Progenitor cell of endocrine pancreas (in vitro differentiated cells): ENCODE measurements around the gene SRSF2. TPM values are rescaled to one million over a fixed set of nuclear protein-coding genes. Genes with fewer than 3 reads are reported as not detected.

ENCODE experiments used
- DNase-seq: peaks from one replicate; pipeline ENCODE4 v3.0.0; 2021; ENCODE audit warnings: low spot score; ENCODE audit not compliant: unreplicated experiment
- H3K27ac Mint-ChIP-seq: 2 replicates; pipeline ENCODE4 v1.8.0; 2021; ENCODE audit warnings: mild to moderate bottlenecking, moderate library complexity, mixed read lengths
- H3K27me3 Mint-ChIP-seq: 2 replicates; pipeline ENCODE4 v1.8.0; 2021; ENCODE audit warnings: mixed read lengths
- H3K36me3 Mint-ChIP-seq: 2 replicates; pipeline ENCODE4 v1.8.0; 2022; ENCODE audit warnings: mixed read lengths; ENCODE audit not compliant: insufficient read depth
- H3K4me1 Mint-ChIP-seq: 2 replicates; pipeline ENCODE4 v1.8.0; 2021; ENCODE audit warnings: low read depth, mixed read lengths
- H3K4me3 Mint-ChIP-seq: 2 replicates; pipeline ENCODE4 v1.8.0; 2021; ENCODE audit warnings: low read depth, mild to moderate bottlenecking, moderate library complexity, mixed read lengths
- H3K9me3 Mint-ChIP-seq: 2 replicates; pipeline ENCODE4 v1.8.0; 2021; ENCODE audit warnings: low read depth, mixed read lengths
- total RNA-seq: library from RNA; stranded (reverse); gene quantifications from 2 replicates; pipeline ENCODE4 v1.2.1, GENCODE V29; 2021
- TF ChIP-seq, protein P1 (sequence below): fragments of 200-600 bp; sonication (generic); IDR thresholded peaks from one replicate; pipeline ENCODE4 v1.5.0; 2021; ENCODE audit warnings: antibody characterized with exemption, mild to moderate bottlenecking; ENCODE audit not compliant: unreplicated experiment

SRSF2 gene
- total RNA-seq, 1 donor from 2014 or later: 265 TPM

DNA sequence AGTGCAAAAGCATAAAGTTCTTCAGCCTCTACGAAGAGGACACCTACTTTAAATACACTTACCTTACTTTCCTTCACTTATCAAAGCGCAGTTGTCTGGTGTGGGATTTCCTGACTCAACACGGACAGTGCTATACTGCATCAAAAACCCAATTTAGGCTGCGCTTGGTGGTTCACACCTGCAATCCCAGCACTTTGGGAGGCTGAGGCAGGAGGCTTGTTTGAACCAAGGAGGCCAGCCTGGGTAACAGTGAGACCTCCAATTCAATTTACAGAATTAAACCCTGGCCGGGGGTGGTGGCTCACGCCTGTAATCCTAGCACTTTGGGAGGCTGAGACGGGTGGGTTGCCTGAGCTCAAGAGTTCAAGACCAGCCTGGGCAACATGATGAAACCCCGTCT is 14.9 kb downstream of the SRSF2 start:
- Mint-ChIP-seq H3K36me3 (peaks cover 26% of the 10 kb centered on the region), H3K4me3 (no peak overlapping the region)

DNA sequence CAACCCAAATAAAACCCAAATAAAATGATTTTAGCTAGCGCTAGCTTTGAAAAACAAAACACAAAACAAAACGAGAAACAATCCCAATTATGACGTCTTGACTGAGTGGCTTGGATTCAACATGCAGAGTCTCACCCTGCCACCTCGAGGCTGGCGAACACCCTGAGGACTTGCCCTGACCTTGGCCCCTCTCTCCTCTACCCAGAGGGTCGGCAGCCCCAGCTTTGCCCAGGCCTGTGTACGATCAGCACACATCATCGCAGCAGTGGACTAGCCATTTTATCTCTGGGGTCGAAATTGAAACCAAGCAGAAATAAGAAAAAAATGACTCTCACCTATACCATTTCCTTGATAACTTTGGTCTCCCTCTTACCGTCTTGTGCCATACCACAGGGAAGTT is 15.7 kb downstream of the SRSF2 start:
- Mint-ChIP-seq H3K4me3 (no peak overlapping the region), H3K27ac (no peak overlapping the region), H3K36me3 (peaks cover 27% of the 10 kb centered on the region), H3K4me1 (peaks cover 8% of the 10 kb centered on the region), H3K9me3 (no peaks in the 10 kb centered on the region), H3K27me3 (no peaks in the 10 kb centered on the region)
- TF ChIP-seq, protein P1, sequence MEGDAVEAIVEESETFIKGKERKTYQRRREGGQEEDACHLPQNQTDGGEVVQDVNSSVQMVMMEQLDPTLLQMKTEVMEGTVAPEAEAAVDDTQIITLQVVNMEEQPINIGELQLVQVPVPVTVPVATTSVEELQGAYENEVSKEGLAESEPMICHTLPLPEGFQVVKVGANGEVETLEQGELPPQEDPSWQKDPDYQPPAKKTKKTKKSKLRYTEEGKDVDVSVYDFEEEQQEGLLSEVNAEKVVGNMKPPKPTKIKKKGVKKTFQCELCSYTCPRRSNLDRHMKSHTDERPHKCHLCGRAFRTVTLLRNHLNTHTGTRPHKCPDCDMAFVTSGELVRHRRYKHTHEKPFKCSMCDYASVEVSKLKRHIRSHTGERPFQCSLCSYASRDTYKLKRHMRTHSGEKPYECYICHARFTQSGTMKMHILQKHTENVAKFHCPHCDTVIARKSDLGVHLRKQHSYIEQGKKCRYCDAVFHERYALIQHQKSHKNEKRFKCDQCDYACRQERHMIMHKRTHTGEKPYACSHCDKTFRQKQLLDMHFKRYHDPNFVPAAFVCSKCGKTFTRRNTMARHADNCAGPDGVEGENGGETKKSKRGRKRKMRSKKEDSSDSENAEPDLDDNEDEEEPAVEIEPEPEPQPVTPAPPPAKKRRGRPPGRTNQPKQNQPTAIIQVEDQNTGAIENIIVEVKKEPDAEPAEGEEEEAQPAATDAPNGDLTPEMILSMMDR: no peak
- DNase-seq: no peak

More for the DNA sequence above, 14.9 kb downstream of the SRSF2 start:
- no peak for DNase-seq
- Mint-ChIP-seq H3K27ac (no peak overlapping the region), H3K4me1 (peaks cover 8% of the 10 kb centered on the region), H3K27me3 (no peaks in the 10 kb centered on the region), H3K9me3 (no peaks in the 10 kb centered on the region)
- TF ChIP-seq, protein P1: no peak

DNA sequence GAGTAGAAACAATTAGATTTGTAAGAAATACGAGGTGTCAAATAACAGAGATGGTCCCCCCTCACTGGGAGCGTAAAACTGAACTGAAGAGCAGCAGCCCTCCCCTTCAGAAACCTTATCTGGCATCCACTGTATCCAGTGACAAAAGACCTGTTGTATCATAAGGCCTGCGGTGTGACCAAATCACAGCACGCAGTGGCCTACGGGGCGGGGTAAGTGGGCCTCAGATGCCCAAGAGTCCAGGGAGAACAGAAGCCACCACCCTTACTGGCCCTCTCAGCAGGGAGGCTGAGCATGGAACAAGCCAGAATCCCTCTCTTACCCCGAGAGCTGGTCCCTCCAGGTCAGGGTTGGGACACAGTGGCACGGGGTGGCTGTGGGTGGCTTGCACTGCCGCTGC is 16.2 kb downstream of the SRSF2 start:
- TF ChIP-seq, protein P1: no peak

DNA sequence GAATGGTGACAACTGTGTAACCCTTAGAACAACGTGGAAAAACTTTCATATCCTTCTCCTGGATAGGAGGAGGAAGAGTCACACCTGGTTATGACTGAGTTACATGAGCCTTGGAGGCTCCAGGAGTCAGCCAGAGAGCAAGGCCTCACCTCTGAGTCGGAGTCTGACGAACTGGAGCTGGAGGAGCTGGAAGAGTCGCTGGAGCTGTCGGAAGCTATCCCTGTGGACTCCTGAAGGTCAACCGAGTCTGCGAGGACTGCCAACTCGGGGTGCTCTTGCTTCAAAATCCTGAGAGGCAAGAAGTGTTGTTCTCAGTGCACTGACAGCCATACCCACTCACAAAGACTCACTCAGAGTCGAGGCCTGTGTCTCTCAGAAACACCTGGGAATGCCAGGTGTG is 16.9 kb downstream of the SRSF2 start:
- H3K27ac Mint-ChIP-seq: no peak overlapping the region
- H3K4me1 Mint-ChIP-seq: peaks cover 2% of the 10 kb centered on the region
- H3K9me3 Mint-ChIP-seq: no peaks in the 10 kb centered on the region
- H3K27me3 Mint-ChIP-seq: no peaks in the 10 kb centered on the region
- H3K4me3 Mint-ChIP-seq: no peak overlapping the region
- TF ChIP-seq, protein P1: no peak
- DNase-seq: no peak
- H3K36me3 Mint-ChIP-seq: peaks cover 29% of the 10 kb centered on the region

More for the DNA sequence above, 16.2 kb downstream of the SRSF2 start:
- Mint-ChIP-seq H3K9me3 (no peaks in the 10 kb centered on the region), H3K4me3 (no peak overlapping the region), H3K4me1 (peaks cover 8% of the 10 kb centered on the region), H3K36me3 (peaks cover 27% of the 10 kb centered on the region), H3K27me3 (no peaks in the 10 kb centered on the region), H3K27ac (peak overlapping the region; percentile 13)
- no peak for DNase-seq

DNA sequence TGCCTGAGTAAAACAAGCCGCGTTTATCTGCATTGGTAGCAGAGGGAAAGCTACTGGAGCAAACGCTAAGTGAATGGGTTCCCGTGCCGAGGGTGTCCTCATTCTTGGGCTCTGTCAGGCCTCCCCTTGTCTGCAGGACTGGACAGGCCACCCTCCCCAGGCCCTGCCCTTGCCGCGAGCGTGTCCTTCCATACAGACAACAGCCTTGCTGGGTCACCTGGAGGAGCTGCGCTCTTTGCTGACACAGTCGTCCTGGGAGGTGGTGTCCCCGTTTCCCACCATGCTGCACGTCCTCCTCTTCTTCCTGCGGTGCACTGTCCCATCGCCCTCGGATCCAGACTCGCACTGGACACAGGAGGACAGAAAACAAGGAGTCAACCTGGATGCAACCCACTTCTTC is 18.6 kb downstream of the SRSF2 start:
- TF ChIP-seq, protein P1: no peak
- no peaks in the 10 kb centered on the region for H3K4me1 Mint-ChIP-seq
- H3K9me3 Mint-ChIP-seq: no peaks in the 10 kb centered on the region
- H3K36me3 Mint-ChIP-seq: peaks cover 30% of the 10 kb centered on the region
- no peaks in the 10 kb centered on the region for H3K27me3 Mint-ChIP-seq
- DNase-seq: no peak
- no peak overlapping the region for H3K4me3 Mint-ChIP-seq
- H3K27ac Mint-ChIP-seq: no peak overlapping the region
